ENCODE data around the gene GTF2F1.
"Not testable (repeated sequence)": the region's sequence is repeated elsewhere in the genome, so short reads cannot be mapped to it uniquely, and the experiment has no call there.

The GTF2F1 gene

GRCh38 chr19:6358003-6358402 lies 35.0 kb downstream of the GTF2F1 start:
- no peak for DNase-seq (ENCODE audit: low read depth in 2 of 3, low spot score in 2 of 3)

- no peak for DNase-seq (ENCODE audit: low read depth in 2 of 3, low spot score in 2 of 3)
Observed at GRCh38 chr19:6357174-6357573, 35.8 kb downstream of the GTF2F1 start.

- DNase-seq (ENCODE audit: low read depth in 2 of 3, low spot score in 2 of 3), result not testable (repeated sequence)
Observed at GRCh38 chr19:6355321-6356040, 37.5 kb downstream of the GTF2F1 start.

- no peak for DNase-seq (ENCODE audit: low read depth in 2 of 3, low spot score in 2 of 3)
Observed at GRCh38 chr19:6354098-6354674, 38.8 kb downstream of the GTF2F1 start.

- DNase-seq (ENCODE audit: low read depth in 2 of 3, low spot score in 2 of 3), result no peak
Observed at GRCh38 chr19:6352381-6353165, 40.4 kb downstream of the GTF2F1 start.

- DNase-seq (ENCODE audit: low read depth in 2 of 3, low spot score in 2 of 3), result no peak
Observed at GRCh38 chr19:6350688-6351087, 42.3 kb downstream of the GTF2F1 start.

- DNase-seq (ENCODE audit: low read depth in 2 of 3, low spot score in 2 of 3), result not testable (repeated sequence)
Observed at GRCh38 chr19:6349271-6349670, 43.7 kb downstream of the GTF2F1 start.

GRCh38 chr19:6343462-6343861 lies 49.5 kb downstream of the GTF2F1 start:
- no peak for DNase-seq (ENCODE audit: low read depth in 2 of 3, low spot score in 2 of 3)

GRCh38 chr19:6340493-6341201 lies 52.3 kb downstream of the GTF2F1 start:
- no peak for DNase-seq (ENCODE audit: low read depth in 2 of 3, low spot score in 2 of 3)

GRCh38 chr19:6334490-6335285 lies 58.3 kb downstream of the GTF2F1 start:
- no peak for DNase-seq (ENCODE audit: low read depth in 2 of 3, low spot score in 2 of 3)

- DNase-seq (ENCODE audit: low read depth in 2 of 3, low spot score in 2 of 3), result no peak
Observed at GRCh38 chr19:6333439-6333838, 59.5 kb downstream of the GTF2F1 start, which contains the start of gene ACER1. TSS of gene ACER1 (minus strand) at chr19:6333612. CDS start at chr19:6333551, 61 bp downstream.
